Peyer's patch (tissue), 4 donors: ENCODE measurements around the gene HARBI1. TPM values are rescaled to one million over a fixed set of nuclear protein-coding genes. Genes with fewer than 3 reads are reported as not detected.

Experiments used
- DNase-seq, 3 donors: peaks; one replicate each; pipeline ENCODE4 v3.0.0-alpha.2; 2017 to 2019
- H3K27ac ChIP-seq, 4 donors: fragments of 200-600 bp; sonication (generic); one replicate each; pipeline ENCODE4 v1.5.1; 2016 to 2019
- H3K27me3 ChIP-seq, 2 donors: fragments of 200-600 bp; sonication (generic); one replicate each; pipeline ENCODE4 v1.5.1; 2019
- H3K36me3 ChIP-seq, 3 donors: fragments of 200-600 bp; sonication (generic); one replicate each; pipeline ENCODE4 v1.5.1; 2016 to 2019
- H3K4me1 ChIP-seq, 4 donors: fragments of 200-600 bp; sonication (generic); one replicate each; pipeline ENCODE4 v1.5.1; 2016 to 2019
- H3K4me3 ChIP-seq, 4 donors: fragments of 200-600 bp; sonication (generic); 1 replicate in 3 of 4; 2 replicates in 1 of 4; pipeline ENCODE4 v1.5.1; 2016 to 2019; ENCODE audit warnings: mild to moderate bottlenecking in 1 of 4
- H3K9me3 ChIP-seq, 4 donors: fragments of 200-600 bp; sonication (generic); one replicate each; pipeline ENCODE4 v1.5.1; 2016 to 2019; ENCODE audit warnings: mild to moderate bottlenecking in 1 of 4
- POLR2A ChIP-seq, 2 donors: fragments of 450-650 bp; IDR thresholded peaks; one replicate each; pipeline ENCODE4 v1.5.1; 2017; ENCODE audit warnings: antibody characterized with exemption in 2 of 2, mild to moderate bottlenecking in 2 of 2, moderate library complexity in 2 of 2
- total RNA-seq, 4 donors: library from RNA; depleted of rRNA; stranded (reverse); fragments of >200 nt; gene quantifications; one replicate each; pipeline ENCODE4 v1.1.0, GENCODE V29; 2016
- TF ChIP-seq, protein P1 (sequence below), 6 experiments: fragments of 450-650 bp in 4 of 6; fragments of 200-600 bp in 2 of 6; sonication (generic) in 1 of 6; IDR thresholded peaks; one replicate each; pipeline ENCODE4 v1.5.1; 2017 to 2019; ENCODE audit warnings: antibody characterized with exemption in 6 of 6, mild to moderate bottlenecking in 3 of 6, moderate library complexity in 1 of 6

The HARBI1 gene
- total RNA-seq, 4 donors from 2014 or later = 3.3 to 4.4 (median 4.1) TPM

- H3K4me1 ChIP-seq = peaks cover 0 to 9% (median 0%) of the 10 kb centered on the region in 4 donors
- TF ChIP-seq POLR2A (IDR thresholded peaks at IDR 0.05) = no peak
- TF ChIP-seq, protein P1, sequence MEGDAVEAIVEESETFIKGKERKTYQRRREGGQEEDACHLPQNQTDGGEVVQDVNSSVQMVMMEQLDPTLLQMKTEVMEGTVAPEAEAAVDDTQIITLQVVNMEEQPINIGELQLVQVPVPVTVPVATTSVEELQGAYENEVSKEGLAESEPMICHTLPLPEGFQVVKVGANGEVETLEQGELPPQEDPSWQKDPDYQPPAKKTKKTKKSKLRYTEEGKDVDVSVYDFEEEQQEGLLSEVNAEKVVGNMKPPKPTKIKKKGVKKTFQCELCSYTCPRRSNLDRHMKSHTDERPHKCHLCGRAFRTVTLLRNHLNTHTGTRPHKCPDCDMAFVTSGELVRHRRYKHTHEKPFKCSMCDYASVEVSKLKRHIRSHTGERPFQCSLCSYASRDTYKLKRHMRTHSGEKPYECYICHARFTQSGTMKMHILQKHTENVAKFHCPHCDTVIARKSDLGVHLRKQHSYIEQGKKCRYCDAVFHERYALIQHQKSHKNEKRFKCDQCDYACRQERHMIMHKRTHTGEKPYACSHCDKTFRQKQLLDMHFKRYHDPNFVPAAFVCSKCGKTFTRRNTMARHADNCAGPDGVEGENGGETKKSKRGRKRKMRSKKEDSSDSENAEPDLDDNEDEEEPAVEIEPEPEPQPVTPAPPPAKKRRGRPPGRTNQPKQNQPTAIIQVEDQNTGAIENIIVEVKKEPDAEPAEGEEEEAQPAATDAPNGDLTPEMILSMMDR (IDR thresholded peaks at IDR 0.05) = no peak
- no peak for DNase-seq
- peaks cover 0 to 23% (median 0%) of the 10 kb centered on the region in 3 donors for H3K36me3 ChIP-seq
- no peaks in the 10 kb centered on the region for H3K27me3 ChIP-seq
- H3K27ac ChIP-seq = peak overlapping the region in 2 of 4 donors; percentile 32 to 53
- no peak overlapping the region for H3K4me3 ChIP-seq
- H3K9me3 ChIP-seq = no peaks in the 10 kb centered on the region
Observed at GRCh38 chr11:46640036-46640788, 23.2 kb upstream of the HARBI1 start.

DNA sequence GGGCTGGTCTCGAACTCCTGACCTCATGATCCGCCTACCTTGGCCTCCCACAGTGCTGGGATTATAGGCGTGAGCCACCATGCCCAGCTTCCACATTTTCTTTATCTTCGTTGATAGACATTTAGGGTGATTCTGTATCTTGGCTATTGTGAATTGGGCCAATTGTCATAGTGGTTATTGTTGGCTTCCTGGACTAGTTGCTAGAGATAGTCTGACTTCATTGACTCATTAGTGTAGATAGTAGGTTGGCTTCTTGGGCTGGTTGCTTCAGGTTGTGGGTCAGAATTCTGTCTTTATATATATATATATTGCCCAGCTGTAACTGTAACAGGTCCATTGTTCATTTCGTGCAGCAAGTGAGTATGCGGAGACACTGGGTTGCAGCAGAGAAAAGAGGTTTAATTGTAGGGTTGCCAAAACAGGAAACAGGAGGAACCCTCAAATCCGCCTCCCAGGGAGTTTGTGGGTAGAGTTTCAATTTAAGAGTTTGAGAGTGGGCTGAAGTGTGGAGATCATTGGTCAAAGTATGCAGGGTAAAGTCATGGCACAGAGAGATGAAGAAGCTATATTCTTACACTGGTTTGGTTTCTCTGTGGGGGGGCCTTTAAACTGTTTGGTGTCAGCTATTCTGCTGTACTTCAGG lies 22.3 kb upstream of the HARBI1 start:
- H3K4me1 ChIP-seq = peaks cover 0 to 9% (median 0%) of the 10 kb centered on the region in 4 donors
- H3K4me3 ChIP-seq = no peak overlapping the region
- TF ChIP-seq POLR2A (IDR thresholded peaks at IDR 0.05) = no peak
- TF ChIP-seq, protein P1 (IDR thresholded peaks at IDR 0.05) = no peak
- H3K27me3 ChIP-seq = no peaks in the 10 kb centered on the region
- H3K9me3 ChIP-seq = no peaks in the 10 kb centered on the region
- DNase-seq = no peak
- peaks cover 0 to 14% (median 0%) of the 10 kb centered on the region in 3 donors for H3K36me3 ChIP-seq
- H3K27ac ChIP-seq = peak overlapping the region in 1 of 4 donors; percentile 53

DNA sequence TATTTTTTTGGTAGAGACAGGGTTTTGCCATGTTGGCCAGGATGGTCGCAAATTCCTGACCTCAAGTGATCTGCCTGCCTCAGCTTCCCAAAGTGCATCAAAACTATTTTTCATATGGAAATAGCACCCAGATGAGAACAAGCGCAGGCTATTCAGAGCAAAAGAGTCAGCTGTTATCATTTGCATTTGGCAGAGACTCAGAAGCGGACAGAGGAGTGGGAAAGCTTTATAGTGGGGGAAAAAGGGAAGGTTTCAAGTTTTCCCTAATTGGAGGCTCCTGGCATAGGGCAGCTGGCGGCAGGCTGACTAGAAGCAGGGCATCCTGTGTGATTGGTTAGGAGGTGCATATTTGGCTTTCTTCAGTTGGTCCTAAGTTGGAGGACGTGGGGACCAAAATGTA lies 20.5 kb upstream of the HARBI1 start:
- no peak overlapping the region for H3K27ac ChIP-seq
- no peaks in the 10 kb centered on the region for H3K9me3 ChIP-seq
- H3K4me3 ChIP-seq = no peak overlapping the region
- H3K36me3 ChIP-seq = peaks cover 0 to 18% (median 0%) of the 10 kb centered on the region in 3 donors
- H3K4me1 ChIP-seq = peaks cover 0 to 9% (median 0%) of the 10 kb centered on the region in 4 donors
- no peaks in the 10 kb centered on the region for H3K27me3 ChIP-seq
- TF ChIP-seq POLR2A (IDR thresholded peaks at IDR 0.05) = no peak
- TF ChIP-seq, protein P1 (IDR thresholded peaks at IDR 0.05) = no peak
- no peak for DNase-seq

DNA sequence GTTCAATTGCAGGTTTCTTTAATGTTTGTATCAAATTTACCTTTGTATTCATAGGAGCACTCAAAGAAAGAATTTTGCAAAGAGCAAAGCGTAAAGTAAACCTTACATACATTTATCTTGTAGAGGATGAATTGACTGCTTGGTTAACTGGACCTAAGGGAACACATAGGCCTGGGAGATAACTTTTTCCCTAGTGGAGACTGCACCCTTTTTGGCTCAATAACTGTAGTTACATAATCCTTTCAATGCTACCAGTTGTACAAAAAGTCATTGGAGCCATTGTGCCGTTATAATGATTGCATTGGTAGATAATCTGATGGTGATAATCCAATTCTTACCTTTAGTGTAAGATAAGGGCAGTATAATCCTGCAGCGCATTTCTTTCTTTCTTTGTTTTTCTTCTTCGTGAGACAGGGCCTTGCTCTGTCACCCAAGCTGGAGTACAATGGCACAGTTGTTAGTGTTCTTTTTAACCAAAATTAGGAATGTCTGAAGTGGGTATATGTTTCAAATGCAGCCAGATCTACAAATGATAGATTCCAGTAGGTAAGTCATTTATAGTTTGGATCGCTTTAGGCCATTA lies 18.6 kb upstream of the HARBI1 start:
- no peak overlapping the region for H3K27ac ChIP-seq
- H3K27me3 ChIP-seq = no peaks in the 10 kb centered on the region
- no peaks in the 10 kb centered on the region for H3K9me3 ChIP-seq
- peaks cover 0 to 31% (median 0%) of the 10 kb centered on the region in 3 donors for H3K36me3 ChIP-seq
- no peak for DNase-seq
- H3K4me3 ChIP-seq = no peak overlapping the region
- peaks cover 0 to 5% (median 0%) of the 10 kb centered on the region in 4 donors for H3K4me1 ChIP-seq
- TF ChIP-seq, protein P1 (IDR thresholded peaks at IDR 0.05) = no peak
- TF ChIP-seq POLR2A (IDR thresholded peaks at IDR 0.05) = no peak

DNA sequence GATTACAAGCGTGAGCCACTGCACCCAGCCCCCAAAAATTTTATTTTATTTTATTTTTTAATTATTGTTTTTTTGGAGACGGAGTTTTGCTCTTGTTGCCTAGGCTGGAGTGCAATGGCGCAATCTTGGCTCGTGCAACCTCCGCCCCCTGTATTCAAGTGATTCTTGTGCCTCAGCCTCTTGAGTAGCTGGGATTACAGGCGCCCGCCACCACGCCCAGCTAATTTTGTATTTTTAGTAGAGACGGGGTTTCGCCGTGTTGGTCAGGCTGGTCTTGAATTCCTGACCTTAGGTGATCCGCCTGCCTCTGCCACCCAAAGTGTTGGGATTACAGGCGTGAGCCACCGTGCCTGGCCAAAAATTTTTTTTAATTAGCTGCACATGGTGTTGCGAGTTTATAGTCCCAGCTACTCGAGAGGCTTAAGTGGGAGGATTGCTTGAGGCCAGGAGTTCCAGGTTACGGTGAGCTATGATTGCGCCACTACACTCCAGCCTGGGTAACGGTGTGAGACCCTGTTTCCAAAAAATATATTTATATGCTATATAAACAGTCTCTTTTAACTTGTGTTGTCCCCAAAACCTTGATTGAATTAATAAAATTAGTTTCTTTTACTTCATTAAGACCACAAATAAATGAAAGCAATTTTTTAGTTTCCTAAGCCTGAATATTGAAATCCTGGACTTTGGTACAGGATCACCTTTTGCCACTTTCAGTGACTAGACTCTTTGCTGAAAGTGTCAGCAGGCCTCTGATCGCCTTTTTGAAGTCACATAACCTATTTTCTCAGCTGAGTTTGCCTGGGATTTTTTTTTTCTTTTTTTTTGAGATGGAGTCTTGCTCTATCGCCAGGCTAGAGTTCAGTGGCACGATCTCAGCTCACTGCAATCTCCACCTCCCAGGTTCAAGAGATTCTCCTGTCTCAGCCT lies 16.5 kb upstream of the HARBI1 start:
- no peak for DNase-seq
- H3K27ac ChIP-seq = no peak overlapping the region

More for the DNA sequence above, 16.5 kb upstream of the HARBI1 start:
- Histone ChIP-seq H3K4me3 (no peak overlapping the region), H3K27me3 (no peaks in the 10 kb centered on the region), H3K9me3 (no peaks in the 10 kb centered on the region), H3K36me3 (peaks cover 0 to 49% (median 0%) of the 10 kb centered on the region in 3 donors), H3K4me1 (no peaks in the 10 kb centered on the region)
- TF ChIP-seq POLR2A (IDR thresholded peaks at IDR 0.05) = no peak
- TF ChIP-seq, protein P1 (IDR thresholded peaks at IDR 0.05) = no peak
